Mesothelial cell of epicardium (in vitro differentiated cells): ENCODE data around the gene EPB41L4A. TPM values are rescaled to one million over a fixed set of nuclear protein-coding genes. Genes with fewer than 3 reads are reported as not detected.

ENCODE experiments used
- DNase-seq, 2 experiments: peaks; one replicate each; pipeline ENCODE4 v3.0.0; 2021; ENCODE audit warnings: low spot score in 2 of 2; ENCODE audit not compliant: unreplicated experiment in 2 of 2
- H3K27ac Mint-ChIP-seq: 2 replicates; pipeline ENCODE4 v1.8.0; 2021; ENCODE audit warnings: mixed read lengths
- H3K27me3 Mint-ChIP-seq: 2 replicates; pipeline ENCODE4 v1.8.0; 2021; ENCODE audit warnings: low read depth, mixed read lengths
- H3K36me3 Mint-ChIP-seq: 2 replicates; pipeline ENCODE4 v1.8.0; 2021; ENCODE audit warnings: mixed read lengths
- H3K4me1 Mint-ChIP-seq: 2 replicates; pipeline ENCODE4 v1.8.0; 2021; ENCODE audit warnings: mixed read lengths
- H3K4me3 Mint-ChIP-seq: 2 replicates; pipeline ENCODE4 v1.8.0; 2021; ENCODE audit warnings: mild to moderate bottlenecking, moderate library complexity, mixed read lengths
- H3K9me3 Mint-ChIP-seq: 2 replicates; pipeline ENCODE4 v1.8.0; 2021; ENCODE audit warnings: mixed read lengths
- total RNA-seq: library from RNA; stranded (reverse); gene quantifications from 3 replicates; pipeline ENCODE4 v1.2.1, GENCODE V29; 2021
- TF ChIP-seq, protein P1 (sequence below): fragments of 200-600 bp; sonication (generic); IDR thresholded peaks from one replicate; pipeline ENCODE4 v1.5.0; 2021; ENCODE audit warnings: antibody characterized with exemption; ENCODE audit not compliant: unreplicated experiment

EPB41L4A gene
- total RNA-seq, 1 donor from 2014 or later = 39.3 TPM

DNA sequence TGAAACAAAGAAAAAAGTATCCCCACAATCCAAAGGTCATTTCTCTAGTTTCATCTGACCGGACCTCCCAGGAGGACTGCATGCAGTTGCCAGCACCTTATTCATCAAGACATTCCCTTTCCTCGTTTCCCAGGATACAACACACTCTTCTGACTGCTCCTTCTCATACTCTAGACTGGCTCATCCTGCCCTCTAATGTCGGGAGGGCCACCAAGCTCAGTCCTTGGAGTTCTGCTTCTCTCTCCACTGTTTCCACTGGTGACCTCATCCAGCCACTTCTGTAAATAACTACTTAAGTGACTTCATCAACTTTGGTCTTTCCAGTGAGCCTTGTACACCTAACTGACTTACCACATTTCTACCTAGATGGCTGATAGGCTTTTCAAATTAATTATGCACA, 179.1 kb downstream of the EPB41L4A start:
- no peaks in the 10 kb centered on the region for H3K27me3 Mint-ChIP-seq
- H3K4me3 Mint-ChIP-seq = no peak overlapping the region
- H3K36me3 Mint-ChIP-seq = peaks cover 15% of the 10 kb centered on the region
- peaks cover 14% of the 10 kb centered on the region for H3K4me1 Mint-ChIP-seq
- no peaks in the 10 kb centered on the region for H3K9me3 Mint-ChIP-seq
- H3K27ac Mint-ChIP-seq = no peak overlapping the region
- TF ChIP-seq, protein P1, sequence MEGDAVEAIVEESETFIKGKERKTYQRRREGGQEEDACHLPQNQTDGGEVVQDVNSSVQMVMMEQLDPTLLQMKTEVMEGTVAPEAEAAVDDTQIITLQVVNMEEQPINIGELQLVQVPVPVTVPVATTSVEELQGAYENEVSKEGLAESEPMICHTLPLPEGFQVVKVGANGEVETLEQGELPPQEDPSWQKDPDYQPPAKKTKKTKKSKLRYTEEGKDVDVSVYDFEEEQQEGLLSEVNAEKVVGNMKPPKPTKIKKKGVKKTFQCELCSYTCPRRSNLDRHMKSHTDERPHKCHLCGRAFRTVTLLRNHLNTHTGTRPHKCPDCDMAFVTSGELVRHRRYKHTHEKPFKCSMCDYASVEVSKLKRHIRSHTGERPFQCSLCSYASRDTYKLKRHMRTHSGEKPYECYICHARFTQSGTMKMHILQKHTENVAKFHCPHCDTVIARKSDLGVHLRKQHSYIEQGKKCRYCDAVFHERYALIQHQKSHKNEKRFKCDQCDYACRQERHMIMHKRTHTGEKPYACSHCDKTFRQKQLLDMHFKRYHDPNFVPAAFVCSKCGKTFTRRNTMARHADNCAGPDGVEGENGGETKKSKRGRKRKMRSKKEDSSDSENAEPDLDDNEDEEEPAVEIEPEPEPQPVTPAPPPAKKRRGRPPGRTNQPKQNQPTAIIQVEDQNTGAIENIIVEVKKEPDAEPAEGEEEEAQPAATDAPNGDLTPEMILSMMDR = no peak
- no peak for DNase-seq

GRCh38 chr5:112238473-112238872, 180.6 kb downstream of the EPB41L4A start:
- Mint-ChIP-seq H3K9me3 (no peaks in the 10 kb centered on the region), H3K4me1 (peaks cover 12% of the 10 kb centered on the region), H3K36me3 (peaks cover 10% of the 10 kb centered on the region), H3K27me3 (no peaks in the 10 kb centered on the region), H3K4me3 (no peak overlapping the region), H3K27ac (no peak overlapping the region)
- TF ChIP-seq, protein P1 = no peak
- DNase-seq = no peak

DNA sequence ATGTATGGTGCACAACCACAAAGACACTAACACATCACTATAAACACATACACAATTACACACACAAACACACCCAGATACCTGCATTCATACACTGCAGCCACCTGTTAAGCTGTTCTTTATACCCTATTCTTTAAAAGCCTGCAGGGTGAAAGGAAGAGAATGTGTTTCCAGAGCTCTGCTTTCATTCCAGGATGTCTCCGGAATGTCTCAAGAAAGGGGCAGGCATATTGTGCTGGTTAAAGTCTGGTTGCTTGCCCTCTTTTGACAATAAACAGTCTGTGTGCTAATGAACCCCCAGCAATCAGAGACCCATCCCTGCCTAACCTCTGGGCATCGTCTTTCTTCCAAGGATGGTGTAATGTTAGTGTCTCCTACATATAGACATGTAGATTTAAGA, 181.6 kb downstream of the EPB41L4A start:
- H3K9me3 Mint-ChIP-seq = no peaks in the 10 kb centered on the region
- TF ChIP-seq, protein P1 = no peak
- no peak for DNase-seq
- peaks cover 17% of the 10 kb centered on the region for H3K4me1 Mint-ChIP-seq
- H3K27ac Mint-ChIP-seq = peak overlapping the region; percentile 11
- H3K36me3 Mint-ChIP-seq = peaks cover 11% of the 10 kb centered on the region
- H3K4me3 Mint-ChIP-seq = no peak overlapping the region
- H3K27me3 Mint-ChIP-seq = no peaks in the 10 kb centered on the region

- H3K27me3 Mint-ChIP-seq = no peaks in the 10 kb centered on the region
- no peak overlapping the region for H3K27ac Mint-ChIP-seq
- H3K9me3 Mint-ChIP-seq = no peaks in the 10 kb centered on the region
- no peak overlapping the region for H3K4me3 Mint-ChIP-seq
- TF ChIP-seq, protein P1 = no peak
- DNase-seq = no peak
- H3K36me3 Mint-ChIP-seq = peaks cover 10% of the 10 kb centered on the region
- H3K4me1 Mint-ChIP-seq = peaks cover 19% of the 10 kb centered on the region
Measured at GRCh38 chr5:112234000-112234399, 185.1 kb downstream of the EPB41L4A start.

DNA sequence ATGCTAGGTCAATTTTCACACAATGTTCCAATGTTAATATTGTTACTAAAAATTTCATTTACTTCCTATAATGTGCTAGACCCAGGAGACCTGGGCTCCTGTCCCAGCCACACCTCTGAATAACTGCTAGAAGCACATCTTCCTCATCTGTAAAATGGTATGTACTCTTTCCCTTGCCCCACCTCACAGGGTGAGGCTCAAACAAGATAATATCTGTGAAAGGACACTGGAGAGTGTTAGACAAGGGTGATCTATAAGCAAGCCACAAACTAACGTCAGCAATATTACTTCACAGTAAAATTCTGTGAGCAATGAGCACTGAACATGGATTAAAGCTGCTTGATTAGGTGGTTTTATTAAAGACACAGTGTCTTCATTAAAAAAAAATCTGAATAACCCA, 186.4 kb downstream of the EPB41L4A start:
- DNase-seq = no peak
- H3K4me1 Mint-ChIP-seq = peaks cover 19% of the 10 kb centered on the region
- H3K36me3 Mint-ChIP-seq = peaks cover 7% of the 10 kb centered on the region
- H3K27me3 Mint-ChIP-seq = no peaks in the 10 kb centered on the region
- peak overlapping the region; percentile 70 for H3K27ac Mint-ChIP-seq
- no peaks in the 10 kb centered on the region for H3K9me3 Mint-ChIP-seq
- H3K4me3 Mint-ChIP-seq = no peak overlapping the region
- TF ChIP-seq, protein P1 = no peak

DNA sequence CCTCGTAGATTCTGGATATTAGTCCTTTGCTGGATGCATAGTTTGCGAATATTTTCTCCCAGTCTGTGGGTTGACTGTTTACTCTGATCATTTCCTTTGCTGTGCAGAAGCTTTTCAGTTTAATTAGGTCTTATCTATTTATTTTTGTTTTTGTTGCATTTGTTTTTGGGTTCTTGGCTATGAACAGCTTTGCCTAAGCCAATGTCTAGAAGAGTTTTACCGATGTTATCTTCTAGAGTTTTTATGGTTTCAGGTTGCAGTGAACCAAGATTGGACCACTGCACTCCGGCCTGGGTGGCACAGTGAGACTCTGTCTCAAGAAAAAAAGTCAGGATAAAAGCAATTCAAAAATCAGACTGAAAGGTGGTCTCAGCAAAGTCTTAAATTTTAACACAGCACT, 188.5 kb downstream of the EPB41L4A start:
- no peak for DNase-seq
- Mint-ChIP-seq H3K9me3 (no peaks in the 10 kb centered on the region), H3K4me3 (no peak overlapping the region), H3K36me3 (peaks cover 7% of the 10 kb centered on the region), H3K27ac (peak overlapping the region; percentile 54), H3K27me3 (no peaks in the 10 kb centered on the region), H3K4me1 (peaks cover 13% of the 10 kb centered on the region)
- TF ChIP-seq, protein P1 = no peak
